Measurements from ENCODE around the gene CARD11.

The CARD11 gene

DNA sequence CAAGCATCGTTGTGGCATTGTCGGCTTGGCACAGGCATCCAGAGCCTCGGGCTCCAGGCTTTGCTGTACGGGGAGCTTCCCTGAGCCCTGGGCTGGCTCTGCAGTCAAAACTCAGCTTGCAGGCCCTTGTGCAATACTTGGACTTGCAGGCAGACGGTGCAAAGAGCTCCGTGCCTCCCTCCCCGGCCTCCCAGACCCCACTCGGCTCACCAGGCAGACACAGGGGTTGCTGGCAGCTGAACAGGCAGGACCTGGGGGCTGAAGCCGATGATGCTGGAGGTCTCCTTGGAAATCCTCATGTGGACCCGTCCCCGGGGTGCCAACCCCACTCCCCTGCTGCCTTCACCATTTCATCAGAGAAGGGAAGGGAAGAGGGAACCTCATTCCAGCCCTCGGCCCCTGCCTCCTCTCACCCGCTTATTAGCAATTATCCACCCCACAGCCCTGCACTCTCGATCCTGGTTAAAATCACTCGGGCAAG, 139.9 kb downstream of the CARD11 start:
- TF ChIP-seq, protein P1, sequence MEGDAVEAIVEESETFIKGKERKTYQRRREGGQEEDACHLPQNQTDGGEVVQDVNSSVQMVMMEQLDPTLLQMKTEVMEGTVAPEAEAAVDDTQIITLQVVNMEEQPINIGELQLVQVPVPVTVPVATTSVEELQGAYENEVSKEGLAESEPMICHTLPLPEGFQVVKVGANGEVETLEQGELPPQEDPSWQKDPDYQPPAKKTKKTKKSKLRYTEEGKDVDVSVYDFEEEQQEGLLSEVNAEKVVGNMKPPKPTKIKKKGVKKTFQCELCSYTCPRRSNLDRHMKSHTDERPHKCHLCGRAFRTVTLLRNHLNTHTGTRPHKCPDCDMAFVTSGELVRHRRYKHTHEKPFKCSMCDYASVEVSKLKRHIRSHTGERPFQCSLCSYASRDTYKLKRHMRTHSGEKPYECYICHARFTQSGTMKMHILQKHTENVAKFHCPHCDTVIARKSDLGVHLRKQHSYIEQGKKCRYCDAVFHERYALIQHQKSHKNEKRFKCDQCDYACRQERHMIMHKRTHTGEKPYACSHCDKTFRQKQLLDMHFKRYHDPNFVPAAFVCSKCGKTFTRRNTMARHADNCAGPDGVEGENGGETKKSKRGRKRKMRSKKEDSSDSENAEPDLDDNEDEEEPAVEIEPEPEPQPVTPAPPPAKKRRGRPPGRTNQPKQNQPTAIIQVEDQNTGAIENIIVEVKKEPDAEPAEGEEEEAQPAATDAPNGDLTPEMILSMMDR (IDR thresholded peaks at IDR 0.05; ENCODE audit: extremely low read depth, missing control alignments) = no peak
- no peak for DNase-seq (ENCODE audit: low spot score)

DNA sequence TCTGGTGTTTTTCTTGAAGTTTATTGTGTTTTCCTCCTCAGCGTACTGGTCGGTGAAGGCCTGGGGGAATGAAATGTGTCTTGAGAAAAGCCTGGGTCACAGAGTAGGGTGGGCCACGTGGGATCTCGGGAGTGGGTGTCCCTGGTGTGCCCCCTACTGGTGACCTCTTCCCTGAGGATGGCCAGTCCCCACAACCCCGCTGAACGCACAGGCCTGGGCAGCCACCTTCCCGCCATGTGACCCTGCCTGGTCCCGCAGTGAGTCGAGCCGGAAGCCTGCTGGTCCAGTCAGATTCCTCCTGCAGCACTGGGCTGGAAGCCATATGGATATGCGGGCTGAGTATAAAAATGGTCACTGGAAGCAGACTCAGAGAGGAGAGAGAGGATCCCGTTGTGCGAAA, 146.6 kb downstream of the CARD11 start:
- DNase-seq (ENCODE audit: low spot score) = no peak
- TF ChIP-seq, protein P1 (IDR thresholded peaks at IDR 0.05; ENCODE audit: extremely low read depth, missing control alignments) = no peak

DNA sequence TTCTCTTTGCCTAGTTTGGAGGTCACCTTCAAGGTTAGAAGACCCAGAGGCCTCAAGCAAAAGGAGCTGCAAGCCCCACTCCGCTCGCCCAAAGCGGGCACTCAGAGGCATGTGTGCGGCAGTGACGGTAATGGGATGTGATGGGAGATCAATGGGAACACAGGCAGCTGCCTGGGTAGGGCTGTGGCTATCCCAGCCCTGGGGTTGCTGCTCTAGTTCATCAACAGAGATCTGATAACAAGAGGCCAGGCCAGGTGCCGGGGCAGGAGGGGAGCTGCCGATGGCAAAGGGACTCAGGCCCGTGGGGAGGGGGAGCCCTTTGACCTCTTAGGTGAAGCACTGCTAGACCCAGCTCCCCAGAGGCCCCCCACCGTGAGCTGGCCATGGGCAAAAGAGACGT, 147.5 kb downstream of the CARD11 start:
- TF ChIP-seq, protein P1 (IDR thresholded peaks at IDR 0.05; ENCODE audit: extremely low read depth, missing control alignments) = no peak
- DNase-seq (ENCODE audit: low spot score) = no peak

DNA sequence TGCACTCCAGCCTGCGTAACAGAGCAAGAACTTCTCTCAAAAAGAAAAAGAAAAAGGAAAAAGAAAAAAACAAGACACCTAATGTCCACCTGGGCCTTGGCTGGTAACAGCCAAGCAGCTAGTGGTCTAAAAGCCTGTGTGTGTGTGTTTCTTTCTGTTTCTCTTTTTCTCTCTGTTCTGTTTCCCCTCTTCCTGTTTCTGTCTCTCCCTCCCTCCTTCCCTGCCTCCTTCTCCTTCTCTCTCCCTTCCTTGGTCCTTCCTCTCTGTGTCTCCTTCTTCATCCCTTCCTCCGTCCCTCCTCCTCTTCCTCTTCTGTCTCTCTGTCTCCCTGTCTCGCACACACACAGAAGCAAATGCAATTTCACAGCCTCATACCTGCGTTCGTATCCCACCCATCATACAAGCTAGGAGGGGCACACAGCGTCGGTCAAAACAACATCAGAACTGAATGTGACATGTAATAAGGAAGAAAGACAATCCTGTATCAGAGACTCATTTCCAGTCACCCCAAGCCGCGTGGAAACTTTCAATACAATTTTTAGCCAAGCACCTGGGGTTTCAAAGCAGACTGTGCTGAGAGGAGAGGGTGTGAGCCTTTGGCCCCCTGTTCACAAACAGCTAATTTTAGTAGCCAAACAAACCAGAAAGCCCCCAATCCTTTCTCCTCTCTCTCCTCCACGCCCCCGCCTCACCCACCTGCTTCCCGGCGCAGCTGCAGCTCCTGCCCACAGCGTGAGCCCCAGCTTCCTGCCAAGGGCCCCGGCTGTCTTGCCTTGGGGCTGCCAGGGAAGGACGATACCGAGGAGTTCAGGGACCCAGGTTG, 149.3 kb downstream of the CARD11 start:
- peak; percentile 73 for DNase-seq (ENCODE audit: low spot score)
- TF ChIP-seq, protein P1 (IDR thresholded peaks at IDR 0.05; ENCODE audit: extremely low read depth, missing control alignments) = no peak

DNA sequence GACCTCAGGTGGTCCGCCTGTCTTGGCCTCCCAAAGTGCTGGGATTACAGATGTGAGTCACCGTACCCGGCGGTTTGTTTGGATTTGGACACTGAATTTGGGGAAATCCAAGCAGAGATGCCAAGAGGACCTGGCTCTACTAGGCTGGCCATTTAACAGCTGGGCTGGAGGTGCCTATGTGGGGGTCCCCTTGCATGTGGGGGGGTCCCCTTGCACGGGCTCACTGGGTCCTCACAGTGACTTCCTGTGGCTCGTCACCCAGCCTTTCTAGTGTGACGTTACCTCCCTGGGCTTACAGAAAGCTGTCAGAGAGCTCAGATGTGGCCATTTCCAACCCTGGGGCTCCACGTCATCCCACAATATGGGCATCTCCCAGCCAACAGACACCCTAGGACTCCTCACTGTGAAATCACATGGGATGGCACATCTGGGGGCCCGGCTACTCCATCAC, 150.2 kb downstream of the CARD11 start:
- peak; percentile 62 for DNase-seq (ENCODE audit: low spot score)
- TF ChIP-seq, protein P1 (IDR thresholded peaks at IDR 0.05; ENCODE audit: extremely low read depth, missing control alignments) = no peak

DNA sequence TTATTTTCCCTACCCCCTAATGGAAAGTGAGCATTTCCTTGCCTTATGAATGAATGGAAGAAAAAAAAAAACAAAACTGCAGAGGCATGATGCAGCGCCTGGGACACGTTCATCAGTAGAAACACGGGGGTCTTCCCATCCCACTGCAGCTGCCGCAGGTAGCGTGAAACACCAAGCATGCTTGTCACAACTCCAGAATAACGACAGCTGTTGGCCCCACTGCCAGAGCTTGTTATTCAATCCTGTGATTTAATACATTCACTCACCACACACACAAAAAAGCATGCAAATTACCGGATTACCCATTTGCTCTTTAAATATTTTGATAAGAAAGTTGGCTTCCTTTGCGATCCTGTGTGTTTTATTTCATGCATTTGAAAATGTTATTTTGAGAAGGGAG, 151.1 kb downstream of the CARD11 start:
- DNase-seq (ENCODE audit: low spot score) = no peak
- TF ChIP-seq, protein P1 (IDR thresholded peaks at IDR 0.05; ENCODE audit: extremely low read depth, missing control alignments) = no peak

DNA sequence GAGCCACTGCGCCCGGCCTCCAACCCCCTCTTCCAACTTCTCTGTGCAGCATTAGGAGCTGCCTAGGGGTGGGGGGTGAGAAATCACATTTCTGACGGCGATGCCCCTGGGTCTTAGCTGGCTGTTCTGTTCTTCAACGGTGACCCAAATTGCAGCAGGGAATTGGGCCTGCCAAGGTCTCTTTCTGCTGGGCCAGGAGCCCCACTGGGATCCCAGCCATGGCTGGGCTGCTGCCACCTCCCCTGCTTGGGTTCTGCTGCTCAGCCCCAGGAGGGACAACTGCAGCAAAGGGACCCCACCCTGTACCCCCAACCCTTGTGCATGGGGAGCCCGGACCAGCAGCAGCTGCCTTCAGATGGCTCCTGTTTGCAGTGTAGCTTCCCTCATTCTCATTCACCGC, 155.9 kb downstream of the CARD11 start:
- TF ChIP-seq, protein P1 (IDR thresholded peaks at IDR 0.05; ENCODE audit: extremely low read depth, missing control alignments) = no peak

More for the DNA sequence above, 155.9 kb downstream of the CARD11 start:
- no peak for DNase-seq (ENCODE audit: low spot score)

All from GM20000 (cell line).